C4-2B (cell line): Measurements from ENCODE around the gene PLD5.
"Not testable (repeated sequence)": the region's sequence is repeated elsewhere in the genome, so short reads cannot be mapped to it uniquely, and the experiment has no call there.

ENCODE experiments used
- ZFX ChIP-seq: fragments of 450-650 bp; IDR thresholded peaks from 2 replicates; pipeline ENCODE4 v1.6.1; 2017
- TF ChIP-seq, protein P1 (sequence below): fragments of 450-650 bp; conservative IDR thresholded peaks from 2 replicates; pipeline ENCODE4 v1.5.1; 2017; ENCODE audit warnings: mild to moderate bottlenecking

- TF ChIP-seq, protein P1, sequence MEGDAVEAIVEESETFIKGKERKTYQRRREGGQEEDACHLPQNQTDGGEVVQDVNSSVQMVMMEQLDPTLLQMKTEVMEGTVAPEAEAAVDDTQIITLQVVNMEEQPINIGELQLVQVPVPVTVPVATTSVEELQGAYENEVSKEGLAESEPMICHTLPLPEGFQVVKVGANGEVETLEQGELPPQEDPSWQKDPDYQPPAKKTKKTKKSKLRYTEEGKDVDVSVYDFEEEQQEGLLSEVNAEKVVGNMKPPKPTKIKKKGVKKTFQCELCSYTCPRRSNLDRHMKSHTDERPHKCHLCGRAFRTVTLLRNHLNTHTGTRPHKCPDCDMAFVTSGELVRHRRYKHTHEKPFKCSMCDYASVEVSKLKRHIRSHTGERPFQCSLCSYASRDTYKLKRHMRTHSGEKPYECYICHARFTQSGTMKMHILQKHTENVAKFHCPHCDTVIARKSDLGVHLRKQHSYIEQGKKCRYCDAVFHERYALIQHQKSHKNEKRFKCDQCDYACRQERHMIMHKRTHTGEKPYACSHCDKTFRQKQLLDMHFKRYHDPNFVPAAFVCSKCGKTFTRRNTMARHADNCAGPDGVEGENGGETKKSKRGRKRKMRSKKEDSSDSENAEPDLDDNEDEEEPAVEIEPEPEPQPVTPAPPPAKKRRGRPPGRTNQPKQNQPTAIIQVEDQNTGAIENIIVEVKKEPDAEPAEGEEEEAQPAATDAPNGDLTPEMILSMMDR = not testable (repeated sequence)
- TF ChIP-seq ZFX = not testable (repeated sequence)
Measured at GRCh38 chr1:242264419-242264818, 260.1 kb downstream of the PLD5 start.
